NB4 (cell line): ENCODE data around the gene DNAJC5.

Experiments used
- MYC ChIP-seq: IDR thresholded peaks from 2 replicates; pipeline ENCODE4 v1.6.1; 2011; ENCODE audit warnings: low read depth, low read length
- POLR2A ChIP-seq: IDR thresholded peaks from 2 replicates; pipeline ENCODE4 v1.6.1; 2011; ENCODE audit warnings: mild to moderate bottlenecking; ENCODE audit not compliant: insufficient read length; ENCODE audit errors: extremely low read depth
- TF ChIP-seq, protein P1 (sequence below): IDR thresholded peaks from one replicate; pipeline ENCODE4 v1.5.1; 2012; ENCODE audit warnings: low read depth, low read length
- TF ChIP-seq, protein P2 (sequence below): IDR thresholded peaks from 2 replicates; pipeline ENCODE4 v1.6.1; 2011; ENCODE audit warnings: low read depth, low read length

- TF ChIP-seq POLR2A (no peak), MYC (no peak)
- TF ChIP-seq, protein P1, sequence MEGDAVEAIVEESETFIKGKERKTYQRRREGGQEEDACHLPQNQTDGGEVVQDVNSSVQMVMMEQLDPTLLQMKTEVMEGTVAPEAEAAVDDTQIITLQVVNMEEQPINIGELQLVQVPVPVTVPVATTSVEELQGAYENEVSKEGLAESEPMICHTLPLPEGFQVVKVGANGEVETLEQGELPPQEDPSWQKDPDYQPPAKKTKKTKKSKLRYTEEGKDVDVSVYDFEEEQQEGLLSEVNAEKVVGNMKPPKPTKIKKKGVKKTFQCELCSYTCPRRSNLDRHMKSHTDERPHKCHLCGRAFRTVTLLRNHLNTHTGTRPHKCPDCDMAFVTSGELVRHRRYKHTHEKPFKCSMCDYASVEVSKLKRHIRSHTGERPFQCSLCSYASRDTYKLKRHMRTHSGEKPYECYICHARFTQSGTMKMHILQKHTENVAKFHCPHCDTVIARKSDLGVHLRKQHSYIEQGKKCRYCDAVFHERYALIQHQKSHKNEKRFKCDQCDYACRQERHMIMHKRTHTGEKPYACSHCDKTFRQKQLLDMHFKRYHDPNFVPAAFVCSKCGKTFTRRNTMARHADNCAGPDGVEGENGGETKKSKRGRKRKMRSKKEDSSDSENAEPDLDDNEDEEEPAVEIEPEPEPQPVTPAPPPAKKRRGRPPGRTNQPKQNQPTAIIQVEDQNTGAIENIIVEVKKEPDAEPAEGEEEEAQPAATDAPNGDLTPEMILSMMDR = no peak
- TF ChIP-seq, protein P2, sequence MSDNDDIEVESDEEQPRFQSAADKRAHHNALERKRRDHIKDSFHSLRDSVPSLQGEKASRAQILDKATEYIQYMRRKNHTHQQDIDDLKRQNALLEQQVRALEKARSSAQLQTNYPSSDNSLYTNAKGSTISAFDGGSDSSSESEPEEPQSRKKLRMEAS = no peak
These were observed 31.4 kb downstream of the DNAJC5 start for GRCh38 chr20:63926298-63926697.
